Mesenchymal stem cell (in vitro differentiated cells and primary cell): ENCODE data around the gene DIP2B.

Source experiments
- DNase-seq: peaks from one replicate; pipeline ENCODE4 v3.0.0-alpha.2; 2013
- H2AFZ ChIP-seq: one replicate; pipeline ENCODE4 v1.6.1; 2013; ENCODE audit warnings: low read depth, mild to moderate bottlenecking, control low read depth, inconsistent platforms, low read length, moderate library complexity
- H2AK5ac ChIP-seq: 2 replicates; pipeline ENCODE4 v1.6.1; 2013; ENCODE audit warnings: low read length, moderate library complexity, mild to moderate bottlenecking, inconsistent platforms; ENCODE audit not compliant: severe bottlenecking
- H2BK120ac ChIP-seq: one replicate; pipeline ENCODE4 v1.6.1; 2013; ENCODE audit warnings: low read depth, mild to moderate bottlenecking, inconsistent platforms, low read length, moderate library complexity
- H2BK12ac ChIP-seq, 2 experiments: one replicate each; pipeline ENCODE4 v1.6.1; 2013; ENCODE audit warnings: inconsistent platforms in 2 of 2, low read length in 2 of 2, mild to moderate bottlenecking in 2 of 2, moderate library complexity in 2 of 2, control low read depth in 1 of 2
- H2BK15ac ChIP-seq: one replicate; pipeline ENCODE4 v1.6.1; 2013; ENCODE audit warnings: mild to moderate bottlenecking, low read depth, inconsistent platforms; ENCODE audit not compliant: poor library complexity, severe bottlenecking
- H2BK5ac ChIP-seq: 2 replicates; pipeline ENCODE4 v1.6.1; 2013; ENCODE audit warnings: low read depth, mild to moderate bottlenecking, low read length, control low read depth, inconsistent platforms; ENCODE audit not compliant: poor library complexity, severe bottlenecking
- H3K14ac ChIP-seq, 2 experiments: one replicate each; pipeline ENCODE4 v1.6.1; 2013; ENCODE audit warnings: inconsistent platforms in 2 of 2, low read length in 2 of 2, control low read depth in 1 of 2, mild to moderate bottlenecking in 1 of 2, moderate library complexity in 1 of 2
- H3K18ac ChIP-seq, 2 experiments: one replicate each; pipeline ENCODE4 v1.6.1; 2013; ENCODE audit warnings: inconsistent platforms in 2 of 2, low read length in 2 of 2, control low read depth in 1 of 2, low read depth in 1 of 2, mild to moderate bottlenecking in 1 of 2
- H3K23ac ChIP-seq, 2 experiments: one replicate each; pipeline ENCODE4 v1.6.1; 2013; ENCODE audit warnings: inconsistent platforms in 2 of 2, low read length in 2 of 2, mild to moderate bottlenecking in 2 of 2, moderate library complexity in 2 of 2, control low read depth in 1 of 2
- H3K27ac ChIP-seq: 2 replicates; pipeline ENCODE4 v1.5.1; 2013; ENCODE audit warnings: mild to moderate bottlenecking, moderate library complexity, low read length, control low read depth, inconsistent platforms; ENCODE audit not compliant: poor library complexity, severe bottlenecking
- H3K27me3 ChIP-seq, 2 experiments: 2 replicates each; pipeline versions ENCODE4 v1.6.1 to v1.7.0; 2013; ENCODE audit warnings: low read length in 2 of 2, mild to moderate bottlenecking in 2 of 2, moderate library complexity in 2 of 2, control low read depth in 1 of 2, inconsistent platforms in 1 of 2; ENCODE audit not compliant: control insufficient read depth in 1 of 2, insufficient read depth in 1 of 2
- H3K36me3 ChIP-seq, 2 experiments: 2 replicates each; pipeline versions ENCODE4 v1.6.1 to v1.7.0; 2013; ENCODE audit warnings: low read length in 2 of 2, control low read depth in 1 of 2, inconsistent platforms in 1 of 2, low read depth in 1 of 2, mild to moderate bottlenecking in 1 of 2; ENCODE audit not compliant: insufficient read depth in 2 of 2, control insufficient read depth in 1 of 2
- H3K4ac ChIP-seq, 2 experiments: one replicate each; pipeline ENCODE4 v1.6.1; 2013; ENCODE audit warnings: inconsistent platforms in 2 of 2, low read length in 2 of 2, mild to moderate bottlenecking in 2 of 2, moderate library complexity in 2 of 2, control low read depth in 1 of 2, low read depth in 1 of 2
- H3K4me1 ChIP-seq: 2 replicates; pipeline ENCODE4 v1.6.1; 2013; ENCODE audit warnings: low read depth, low read length, control low read depth; ENCODE audit not compliant: control insufficient read depth, insufficient read depth
- H3K4me2 ChIP-seq: 2 replicates; pipeline ENCODE4 v1.6.1; 2013; ENCODE audit warnings: low read length, mild to moderate bottlenecking, inconsistent platforms; ENCODE audit not compliant: poor library complexity, severe bottlenecking
- H3K4me3 ChIP-seq, 2 experiments: 2 replicates each; pipeline versions ENCODE4 v1.5.1 to v1.7.0; 2013; ENCODE audit warnings: low read length in 2 of 2, mild to moderate bottlenecking in 2 of 2, control low read depth in 1 of 2, low read depth in 1 of 2; ENCODE audit not compliant: insufficient read depth in 1 of 2
- H3K79me1 ChIP-seq: replicated peaks from 2 replicates; pipeline ENCODE4 v1.6.1; 2013; ENCODE audit warnings: mild to moderate bottlenecking, control low read depth, low read length, inconsistent platforms; ENCODE audit not compliant: poor library complexity, severe bottlenecking
- H3K9ac ChIP-seq: 2 replicates; pipeline ENCODE4 v1.7.0; 2013; ENCODE audit warnings: mild to moderate bottlenecking, low read length, moderate library complexity
- H3K9me3 ChIP-seq: 2 replicates; pipeline ENCODE4 v1.7.0; 2013; ENCODE audit warnings: mild to moderate bottlenecking, low read length; ENCODE audit not compliant: control insufficient read depth
- H4K8ac ChIP-seq: one replicate; pipeline ENCODE4 v1.6.1; 2013; ENCODE audit warnings: inconsistent platforms, mild to moderate bottlenecking, low read length, moderate library complexity
- H4K91ac ChIP-seq: one replicate; pipeline ENCODE4 v1.6.1; 2013; ENCODE audit warnings: mild to moderate bottlenecking, low read length, inconsistent platforms
- WGBS: methylation state at CpG from one replicate; pipeline ENCODE4 v1.1.7; 2013; ENCODE audit warnings: mixed read lengths; 5-methylcytosine and 5-hydroxymethylcytosine counted together

The DIP2B gene

GRCh38 chr12:50606675-50607375, 102.0 kb downstream of the DIP2B start:
- Histone ChIP-seq H3K4me3 (no peak overlapping the region), H3K9ac (no peak overlapping the region), H3K9me3 (no peaks in the 10 kb centered on the region), H3K23ac (no peak overlapping the region), H3K4me2 (no peak overlapping the region), H2BK12ac (no peak overlapping the region), H2AK5ac (no peak overlapping the region), H4K91ac (no peak overlapping the region), H2BK5ac (no peak overlapping the region), H3K4me1 (no peaks in the 10 kb centered on the region), H2AFZ (no peak overlapping the region), H4K8ac (no peak overlapping the region), H3K27ac (no peak overlapping the region), H3K18ac (no peak overlapping the region), H2BK15ac (no peak overlapping the region), H3K4ac (no peak overlapping the region), H3K14ac (no peak overlapping the region), H3K79me1 (peaks cover 24% of the 10 kb centered on the region), H3K36me3 (no peaks in the 10 kb centered on the region), H3K27me3 (no peaks in the 10 kb centered on the region), H2BK120ac (no peak overlapping the region)
- 93% methylated on average over 4 of the region's 5 CpGs for WGBS
- DNase-seq, result no peak

DNA sequence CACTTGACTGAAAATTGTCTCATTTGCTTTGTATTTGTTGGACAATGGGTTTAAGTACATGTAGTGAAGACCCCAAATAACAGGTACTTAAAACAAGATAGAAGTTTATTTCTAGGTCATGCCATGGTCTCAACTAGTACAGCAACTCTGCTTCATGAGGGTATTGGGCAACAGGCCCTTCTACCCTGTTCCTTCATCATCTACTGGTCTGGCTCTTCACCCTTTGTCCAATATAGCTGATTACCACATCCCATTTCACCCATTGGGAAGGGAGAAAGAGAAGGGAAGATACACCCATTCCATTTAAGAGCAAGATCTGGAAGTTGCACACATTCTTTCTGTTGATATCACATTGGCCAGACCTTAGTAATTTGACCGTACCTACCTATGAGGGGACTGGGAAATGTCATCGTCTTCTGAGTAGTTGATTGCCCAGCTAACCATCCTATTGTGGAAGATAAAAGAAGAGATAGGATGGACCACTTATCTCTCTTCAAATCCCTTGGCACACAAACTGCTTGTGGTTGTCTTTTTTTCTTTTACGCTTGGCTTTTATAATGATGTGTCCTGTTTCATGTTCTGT, 104.6 kb downstream of the DIP2B start:
- no peak overlapping the region for H2AK5ac ChIP-seq
- no peak overlapping the region for H3K4me3 ChIP-seq
- H2BK12ac ChIP-seq, result no peak overlapping the region
- no peak overlapping the region for H3K14ac ChIP-seq
- H3K27me3 ChIP-seq, result no peaks in the 10 kb centered on the region
- no peak overlapping the region for H2AFZ ChIP-seq
- 65% methylated on average over 2 of the region's 3 CpGs for WGBS
- H3K9me3 ChIP-seq, result no peaks in the 10 kb centered on the region
- H3K79me1 ChIP-seq, result peaks cover 24% of the 10 kb centered on the region
- H3K18ac ChIP-seq, result no peak overlapping the region
- H3K9ac ChIP-seq, result no peak overlapping the region
- H4K91ac ChIP-seq, result no peak overlapping the region
- no peaks in the 10 kb centered on the region for H3K36me3 ChIP-seq
- no peak overlapping the region for H3K23ac ChIP-seq
- H4K8ac ChIP-seq, result no peak overlapping the region
- H2BK5ac ChIP-seq, result no peak overlapping the region
- DNase-seq, result no peak
- H3K4ac ChIP-seq, result no peak overlapping the region
- H3K4me2 ChIP-seq, result no peak overlapping the region
- H2BK15ac ChIP-seq, result no peak overlapping the region
- H3K4me1 ChIP-seq, result peaks cover 2% of the 10 kb centered on the region
- H2BK120ac ChIP-seq, result no peak overlapping the region
- no peak overlapping the region for H3K27ac ChIP-seq

DNA sequence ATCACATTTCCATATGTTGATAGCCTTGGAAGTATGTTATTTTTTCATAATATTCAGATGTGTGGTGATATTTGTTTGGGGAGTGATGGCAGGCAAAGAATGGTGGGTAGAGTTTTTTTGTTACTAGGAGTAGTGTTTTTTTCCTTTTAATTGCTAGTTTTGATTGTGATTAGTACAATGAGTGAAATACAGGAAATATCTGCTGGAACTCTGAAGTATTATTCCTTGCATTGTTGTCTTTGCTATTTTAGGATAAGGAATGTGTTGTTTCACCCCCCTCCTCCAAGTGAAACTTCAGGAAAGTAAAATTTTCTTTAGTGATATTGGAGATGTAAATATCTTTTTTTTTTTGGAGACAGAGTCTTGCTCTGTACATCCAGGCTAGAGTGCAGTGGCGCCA, 105.4 kb downstream of the DIP2B start:
- no peak overlapping the region for H3K9ac ChIP-seq
- no peak overlapping the region for H2AFZ ChIP-seq
- H3K18ac ChIP-seq, result no peak overlapping the region
- H2BK15ac ChIP-seq, result no peak overlapping the region
- no peak overlapping the region for H2BK5ac ChIP-seq
- H3K23ac ChIP-seq, result no peak overlapping the region
- no peak overlapping the region for H3K4me2 ChIP-seq
- no peak overlapping the region for H2BK120ac ChIP-seq
- no peaks in the 10 kb centered on the region for H3K27me3 ChIP-seq
- no peak overlapping the region for H3K4ac ChIP-seq
- no peak overlapping the region for H3K14ac ChIP-seq
- no peak for DNase-seq
- no CpG with 5 or more reads among the region's 1 CpG for WGBS
- H4K8ac ChIP-seq, result no peak overlapping the region
- H3K79me1 ChIP-seq, result peaks cover 23% of the 10 kb centered on the region
- H4K91ac ChIP-seq, result no peak overlapping the region
- H2BK12ac ChIP-seq, result no peak overlapping the region
- no peak overlapping the region for H2AK5ac ChIP-seq
- no peaks in the 10 kb centered on the region for H3K36me3 ChIP-seq
- peaks cover 4% of the 10 kb centered on the region for H3K4me1 ChIP-seq
- H3K9me3 ChIP-seq, result no peaks in the 10 kb centered on the region
- no peak overlapping the region for H3K4me3 ChIP-seq
- H3K27ac ChIP-seq, result no peak overlapping the region

DNA sequence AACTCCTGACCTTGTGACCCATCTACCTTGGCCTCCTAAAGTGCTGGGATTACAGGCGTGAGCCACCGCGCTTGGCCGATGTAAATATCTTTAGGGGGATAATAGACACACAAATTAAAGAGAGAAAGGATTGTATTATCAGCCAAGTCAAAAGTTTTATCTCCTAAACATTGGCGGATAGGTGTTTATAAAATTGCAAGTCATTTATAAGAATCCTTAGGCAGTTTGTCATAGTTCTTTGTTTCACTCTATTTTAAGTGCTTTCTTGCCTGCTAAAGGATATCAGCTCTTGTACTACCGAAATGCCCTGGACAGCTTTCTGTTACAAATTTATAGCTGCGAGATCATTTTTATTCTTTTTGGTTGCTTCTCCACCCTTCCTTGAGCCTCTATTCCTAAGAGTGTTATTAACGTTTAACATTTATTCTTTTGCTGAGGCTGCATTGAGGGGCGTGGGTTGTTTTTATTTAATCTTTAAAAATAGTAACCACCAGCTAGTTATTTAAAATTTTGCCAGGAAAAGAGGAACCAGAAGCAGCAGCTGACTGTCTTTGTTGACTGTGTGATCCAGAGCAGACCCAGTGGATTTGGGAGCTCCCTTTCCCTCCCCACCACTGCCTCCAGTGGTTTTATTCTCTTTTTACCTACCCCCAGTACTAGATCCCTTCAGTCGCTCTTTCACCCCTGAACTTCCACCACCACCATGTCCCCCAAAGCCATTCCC, 106.4 kb downstream of the DIP2B start:
- Histone ChIP-seq H3K23ac (no peak overlapping the region), H2BK5ac (no peak overlapping the region), H3K18ac (no peak overlapping the region), H3K9ac (no peak overlapping the region), H4K8ac (no peak overlapping the region), H3K79me1 (peaks cover 19% of the 10 kb centered on the region), H3K4me1 (peaks cover 4% of the 10 kb centered on the region), H3K4me2 (no peak overlapping the region), H3K14ac (no peak overlapping the region), H3K4me3 (no peak overlapping the region), H3K27ac (no peak overlapping the region), H3K9me3 (no peaks in the 10 kb centered on the region), H2AFZ (no peak overlapping the region), H3K27me3 (no peaks in the 10 kb centered on the region), H2AK5ac (peak overlapping the region; percentile 26), H2BK120ac (no peak overlapping the region), H2BK12ac (no peak overlapping the region), H4K91ac (no peak overlapping the region), H2BK15ac (no peak overlapping the region), H3K4ac (no peak overlapping the region), H3K36me3 (no peaks in the 10 kb centered on the region)
- 80% methylated on average over 8 of the region's 10 CpGs for whole genome bisulfite sequencing
- DNase-seq, result no peak
